Erythroblast (primary cell): ENCODE results near the gene PCBP3.

ENCODE experiments used
- GATA1 ChIP-seq: IDR thresholded peaks from 2 replicates; pipeline ENCODE4 v1.6.1; 2011; ENCODE audit warnings: low read depth, mild to moderate bottlenecking, control low read depth, low read length, moderate library complexity
- POLR2A ChIP-seq: IDR thresholded peaks from 2 replicates; pipeline ENCODE4 v1.6.1; 2011; ENCODE audit warnings: mild to moderate bottlenecking, low read length

DNA sequence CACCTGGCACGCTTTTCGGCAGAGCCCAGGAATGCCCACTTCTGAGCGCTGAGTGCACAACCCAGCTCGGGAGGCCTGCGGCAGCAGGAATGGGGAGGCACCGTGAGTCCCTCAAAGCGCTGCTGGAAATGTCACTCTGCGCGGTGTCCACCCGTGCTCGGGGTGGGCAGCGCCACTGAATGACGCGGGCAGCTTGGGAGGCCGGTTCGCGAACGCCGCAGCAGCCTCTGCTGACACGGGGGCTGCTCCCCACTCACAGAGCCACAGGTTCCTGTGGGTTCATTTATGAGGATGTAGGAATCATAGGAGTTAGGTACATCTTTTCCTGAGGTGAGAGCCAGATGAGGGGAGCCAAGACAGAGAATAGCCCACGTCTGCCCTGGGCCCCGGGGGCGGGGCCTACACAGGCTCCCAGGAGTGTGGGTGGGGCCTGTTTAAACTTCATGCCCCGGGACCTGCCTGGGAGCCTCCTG is 191.3 kb downstream of the PCBP3 start:
- TF ChIP-seq POLR2A (no peak), GATA1 (no peak)
